Measurements from ENCODE around the gene DYNC1I1. TPM values are rescaled to one million over a fixed set of nuclear protein-coding genes. Genes with fewer than 3 reads are reported as not detected.
A peak's percentile ranks its signal among the peaks of the same experiment; 100 is the strongest.

Gene DYNC1I1
- total RNA-seq, 4 donors from 2014 or later = 1.7 to 6.8 (median 4.2) TPM

- ATAC-seq (ENCODE audit: low FRiP score) = no peak
- TF ChIP-seq CTCF (IDR thresholded peaks at IDR 0.05) = peak in 1 of 3 donors; percentile 18
- no peak for DNase-seq (ENCODE audit: low spot score)
Measured at GRCh38 chr7:95871075-95871848, 98.9 kb downstream of the DYNC1I1 start.

- DNase-seq (ENCODE audit: low spot score) = no peak
Measured at GRCh38 chr7:95871896-95872295, 99.5 kb downstream of the DYNC1I1 start.

GRCh38 chr7:95874129-95874528 is 101.8 kb downstream of the DYNC1I1 start:
- DNase-seq (ENCODE audit: low spot score) (no peak), ATAC-seq (ENCODE audit: low FRiP score) (no peak)
- no peak for TF ChIP-seq CTCF (IDR thresholded peaks at IDR 0.05)

More at GRCh38 chr7:95871896-95872295, 99.5 kb downstream of the DYNC1I1 start:
- ATAC-seq (ENCODE audit: low FRiP score) = no peak
- no peak for TF ChIP-seq CTCF (IDR thresholded peaks at IDR 0.05)

GRCh38 chr7:95874541-95875265 is 102.3 kb downstream of the DYNC1I1 start:
- DNase-seq (ENCODE audit: low spot score) (no peak), ATAC-seq (ENCODE audit: low FRiP score) (no peak)
- TF ChIP-seq CTCF (IDR thresholded peaks at IDR 0.05) = no peak

- TF ChIP-seq CTCF (IDR thresholded peaks at IDR 0.05) = no peak
- no peak for ATAC-seq (ENCODE audit: low FRiP score)
Measured at GRCh38 chr7:95875519-95875918, 103.2 kb downstream of the DYNC1I1 start.

GRCh38 chr7:95878677-95879076 is 106.3 kb downstream of the DYNC1I1 start:
- no peak for DNase-seq (ENCODE audit: low spot score)
- no peak for ATAC-seq (ENCODE audit: low FRiP score)
- TF ChIP-seq CTCF (IDR thresholded peaks at IDR 0.05) = no peak

More at GRCh38 chr7:95875519-95875918, 103.2 kb downstream of the DYNC1I1 start:
- no peak for DNase-seq (ENCODE audit: low spot score)
